ENCODE results near the gene BCAS3.

The BCAS3 gene

GRCh38 chr17:61305024-61305423, 627.4 kb downstream of the BCAS3 start:
- H3K36me3 Mint-ChIP-seq (ENCODE audit: low read depth), result no peaks in the 10 kb centered on the region
- no peaks in the 10 kb centered on the region for H3K27me3 Mint-ChIP-seq (ENCODE audit: low read depth)
- H3K9me3 Mint-ChIP-seq, result no peaks in the 10 kb centered on the region
- no peak overlapping the region for H3K27ac Mint-ChIP-seq
- H3K4me1 Mint-ChIP-seq (ENCODE audit: low read depth), result no peaks in the 10 kb centered on the region
- no peak overlapping the region for H3K4me3 Mint-ChIP-seq

GRCh38 chr17:61306003-61306402, 628.4 kb downstream of the BCAS3 start:
- Mint-ChIP-seq H3K4me1 (ENCODE audit: low read depth) (no peaks in the 10 kb centered on the region), H3K36me3 (ENCODE audit: low read depth) (no peaks in the 10 kb centered on the region), H3K9me3 (no peaks in the 10 kb centered on the region), H3K27me3 (ENCODE audit: low read depth) (no peaks in the 10 kb centered on the region), H3K4me3 (no peak overlapping the region), H3K27ac (no peak overlapping the region)

- Mint-ChIP-seq H3K9me3 (no peaks in the 10 kb centered on the region), H3K27ac (no peak overlapping the region), H3K4me3 (no peak overlapping the region), H3K4me1 (ENCODE audit: low read depth) (no peaks in the 10 kb centered on the region), H3K36me3 (ENCODE audit: low read depth) (no peaks in the 10 kb centered on the region), H3K27me3 (ENCODE audit: low read depth) (no peaks in the 10 kb centered on the region)
Measured at GRCh38 chr17:61307905-61308886, 630.5 kb downstream of the BCAS3 start.

- Mint-ChIP-seq H3K27ac (no peak overlapping the region), H3K27me3 (ENCODE audit: low read depth) (no peaks in the 10 kb centered on the region), H3K36me3 (ENCODE audit: low read depth) (no peaks in the 10 kb centered on the region), H3K4me3 (no peak overlapping the region), H3K4me1 (ENCODE audit: low read depth) (no peaks in the 10 kb centered on the region), H3K9me3 (no peaks in the 10 kb centered on the region)
Measured at GRCh38 chr17:61309362-61310256, 632.0 kb downstream of the BCAS3 start.

- Mint-ChIP-seq H3K4me3 (no peak overlapping the region), H3K9me3 (no peaks in the 10 kb centered on the region), H3K4me1 (ENCODE audit: low read depth) (no peaks in the 10 kb centered on the region), H3K27me3 (ENCODE audit: low read depth) (no peaks in the 10 kb centered on the region), H3K27ac (no peak overlapping the region), H3K36me3 (ENCODE audit: low read depth) (no peaks in the 10 kb centered on the region)
Measured at GRCh38 chr17:61310590-61310989, 632.9 kb downstream of the BCAS3 start.

GRCh38 chr17:61312406-61313295, 635.0 kb downstream of the BCAS3 start:
- Mint-ChIP-seq H3K9me3 (no peaks in the 10 kb centered on the region), H3K4me3 (no peak overlapping the region), H3K27me3 (ENCODE audit: low read depth) (no peaks in the 10 kb centered on the region), H3K4me1 (ENCODE audit: low read depth) (no peaks in the 10 kb centered on the region), H3K36me3 (ENCODE audit: low read depth) (no peaks in the 10 kb centered on the region), H3K27ac (no peak overlapping the region)

GRCh38 chr17:61313461-61314326, 636.0 kb downstream of the BCAS3 start:
- no peaks in the 10 kb centered on the region for H3K9me3 Mint-ChIP-seq
- no peak overlapping the region for H3K27ac Mint-ChIP-seq
- no peaks in the 10 kb centered on the region for H3K4me1 Mint-ChIP-seq (ENCODE audit: low read depth)
- no peaks in the 10 kb centered on the region for H3K27me3 Mint-ChIP-seq (ENCODE audit: low read depth)
- H3K4me3 Mint-ChIP-seq, result no peak overlapping the region
- no peaks in the 10 kb centered on the region for H3K36me3 Mint-ChIP-seq (ENCODE audit: low read depth)

- no peaks in the 10 kb centered on the region for H3K9me3 Mint-ChIP-seq
- no peaks in the 10 kb centered on the region for H3K36me3 Mint-ChIP-seq (ENCODE audit: low read depth)
- H3K4me3 Mint-ChIP-seq, result no peak overlapping the region
- no peaks in the 10 kb centered on the region for H3K27me3 Mint-ChIP-seq (ENCODE audit: low read depth)
- no peak overlapping the region for H3K27ac Mint-ChIP-seq
- no peaks in the 10 kb centered on the region for H3K4me1 Mint-ChIP-seq (ENCODE audit: low read depth)
Measured at GRCh38 chr17:61314368-61315078, 636.9 kb downstream of the BCAS3 start.

GRCh38 chr17:61316633-61317032, 639.0 kb downstream of the BCAS3 start:
- no peak overlapping the region for H3K27ac Mint-ChIP-seq
- no peaks in the 10 kb centered on the region for H3K4me1 Mint-ChIP-seq (ENCODE audit: low read depth)
- no peaks in the 10 kb centered on the region for H3K9me3 Mint-ChIP-seq
- H3K4me3 Mint-ChIP-seq, result no peak overlapping the region
- H3K36me3 Mint-ChIP-seq (ENCODE audit: low read depth), result no peaks in the 10 kb centered on the region
- peaks cover 4% of the 10 kb centered on the region for H3K27me3 Mint-ChIP-seq (ENCODE audit: low read depth)

GRCh38 chr17:61317779-61318178, 640.1 kb downstream of the BCAS3 start:
- Mint-ChIP-seq H3K4me3 (no peak overlapping the region), H3K9me3 (no peaks in the 10 kb centered on the region), H3K27ac (no peak overlapping the region), H3K27me3 (ENCODE audit: low read depth) (peaks cover 4% of the 10 kb centered on the region), H3K36me3 (ENCODE audit: low read depth) (no peaks in the 10 kb centered on the region), H3K4me1 (ENCODE audit: low read depth) (no peaks in the 10 kb centered on the region)

- Mint-ChIP-seq H3K4me3 (no peak overlapping the region), H3K4me1 (ENCODE audit: low read depth) (no peaks in the 10 kb centered on the region)
Measured at GRCh38 chr17:61318684-61319098, 641.0 kb downstream of the BCAS3 start.

GRCh38 chr17:61321344-61321743, 643.7 kb downstream of the BCAS3 start:
- H3K4me3 Mint-ChIP-seq, result no peak overlapping the region
- no peak overlapping the region for H3K27ac Mint-ChIP-seq
- H3K27me3 Mint-ChIP-seq (ENCODE audit: low read depth), result peaks cover 4% of the 10 kb centered on the region
- no peaks in the 10 kb centered on the region for H3K9me3 Mint-ChIP-seq
- H3K4me1 Mint-ChIP-seq (ENCODE audit: low read depth), result no peaks in the 10 kb centered on the region
- H3K36me3 Mint-ChIP-seq (ENCODE audit: low read depth), result no peaks in the 10 kb centered on the region

More at GRCh38 chr17:61318684-61319098, 641.0 kb downstream of the BCAS3 start:
- Mint-ChIP-seq H3K27ac (no peak overlapping the region), H3K27me3 (ENCODE audit: low read depth) (peaks cover 4% of the 10 kb centered on the region), H3K9me3 (no peaks in the 10 kb centered on the region), H3K36me3 (ENCODE audit: low read depth) (no peaks in the 10 kb centered on the region)

All from T-helper 1 cell treated with Interleukin-12 subunit alpha and Interleukin-12 subunit beta and Interleukin-4 antibody, amounts not matched to agents 30 μg/mL and 1 μg/mL, for 36 hours (primary cell).